WTC11 (cell line): ENCODE measurements around the gene SHROOM2.

ENCODE experiments used
- NR1H2 ChIP-seq: sonication (generic); formaldehyde crosslinking; IDR thresholded peaks from 2 replicates; pipeline ENCODE4 v1.9.0; 2021; ENCODE audit warnings: mild to moderate bottlenecking, moderate library complexity, missing genetic modification reagents
- TF ChIP-seq, protein P1 (sequence below): fragments of 200-600 bp; IDR thresholded peaks from 2 replicates; pipeline ENCODE4 v1.8.0; 2022; ENCODE audit warnings: antibody characterized with exemption
- TF ChIP-seq, protein P2 (sequence below): sonication (generic); formaldehyde crosslinking; IDR thresholded peaks from 2 replicates; pipeline ENCODE4 v1.8.1; 2022; ENCODE audit warnings: mild to moderate bottlenecking, moderate library complexity, missing genetic modification reagents
- TF ChIP-seq, protein P3 (sequence below): sonication (generic); formaldehyde crosslinking; IDR thresholded peaks from 2 replicates; pipeline ENCODE4 v1.8.1; 2023; ENCODE audit warnings: mild to moderate bottlenecking, missing genetic modification reagents
- TF ChIP-seq, protein P4 (sequence below): sonication (generic); formaldehyde crosslinking; IDR thresholded peaks from 2 replicates; pipeline ENCODE4 v1.8.0; 2022; ENCODE audit warnings: mild to moderate bottlenecking, missing genetic modification reagents

DNA sequence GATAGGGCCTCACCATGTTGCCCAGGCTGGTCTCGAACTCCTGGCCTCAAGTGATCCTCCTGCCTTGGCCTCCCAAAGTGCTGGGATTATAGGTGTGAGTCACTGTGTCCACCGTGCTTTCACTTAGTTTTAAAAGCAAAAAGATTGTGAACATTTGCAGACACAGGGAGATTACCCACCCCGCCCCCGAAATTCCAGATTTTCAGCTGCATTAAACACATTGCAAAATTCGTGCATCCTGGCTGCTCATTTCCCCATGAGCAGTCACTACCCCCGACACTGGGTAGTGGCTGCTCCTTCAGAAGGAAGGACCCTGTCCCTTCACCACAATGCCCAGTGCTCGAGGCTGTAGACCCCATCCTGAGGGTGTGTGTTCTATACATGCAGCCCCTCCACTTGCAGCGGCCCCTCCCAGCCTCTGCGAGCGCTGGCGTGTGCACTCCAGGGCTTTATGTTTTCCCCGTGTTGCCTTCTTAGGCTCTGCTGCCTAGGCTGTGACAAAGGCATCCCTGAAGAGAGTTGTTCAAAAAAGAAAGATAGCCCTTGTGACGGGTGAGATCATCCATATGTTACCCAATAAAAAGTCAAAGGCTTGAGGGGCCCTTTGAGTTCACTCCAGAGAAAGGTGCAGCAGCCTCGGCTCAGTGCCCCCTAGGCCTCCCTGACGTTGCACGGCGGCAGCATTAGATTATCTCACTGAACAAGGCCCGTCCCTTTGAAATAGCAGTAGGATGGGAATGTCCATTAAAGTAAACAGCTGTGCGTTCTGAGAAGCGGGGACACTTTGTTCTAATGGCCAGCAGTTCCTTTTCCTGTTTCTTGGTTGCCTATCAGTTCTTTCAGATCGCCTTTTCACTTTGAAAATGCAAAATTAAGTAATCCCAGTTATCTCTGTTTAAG lies 71.6 kb downstream of the SHROOM2 start:
- no peak for TF ChIP-seq NR1H2 (CRISPR knock-in tag)
- TF ChIP-seq, protein P1, sequence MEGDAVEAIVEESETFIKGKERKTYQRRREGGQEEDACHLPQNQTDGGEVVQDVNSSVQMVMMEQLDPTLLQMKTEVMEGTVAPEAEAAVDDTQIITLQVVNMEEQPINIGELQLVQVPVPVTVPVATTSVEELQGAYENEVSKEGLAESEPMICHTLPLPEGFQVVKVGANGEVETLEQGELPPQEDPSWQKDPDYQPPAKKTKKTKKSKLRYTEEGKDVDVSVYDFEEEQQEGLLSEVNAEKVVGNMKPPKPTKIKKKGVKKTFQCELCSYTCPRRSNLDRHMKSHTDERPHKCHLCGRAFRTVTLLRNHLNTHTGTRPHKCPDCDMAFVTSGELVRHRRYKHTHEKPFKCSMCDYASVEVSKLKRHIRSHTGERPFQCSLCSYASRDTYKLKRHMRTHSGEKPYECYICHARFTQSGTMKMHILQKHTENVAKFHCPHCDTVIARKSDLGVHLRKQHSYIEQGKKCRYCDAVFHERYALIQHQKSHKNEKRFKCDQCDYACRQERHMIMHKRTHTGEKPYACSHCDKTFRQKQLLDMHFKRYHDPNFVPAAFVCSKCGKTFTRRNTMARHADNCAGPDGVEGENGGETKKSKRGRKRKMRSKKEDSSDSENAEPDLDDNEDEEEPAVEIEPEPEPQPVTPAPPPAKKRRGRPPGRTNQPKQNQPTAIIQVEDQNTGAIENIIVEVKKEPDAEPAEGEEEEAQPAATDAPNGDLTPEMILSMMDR = no peak
- TF ChIP-seq, protein P2, sequence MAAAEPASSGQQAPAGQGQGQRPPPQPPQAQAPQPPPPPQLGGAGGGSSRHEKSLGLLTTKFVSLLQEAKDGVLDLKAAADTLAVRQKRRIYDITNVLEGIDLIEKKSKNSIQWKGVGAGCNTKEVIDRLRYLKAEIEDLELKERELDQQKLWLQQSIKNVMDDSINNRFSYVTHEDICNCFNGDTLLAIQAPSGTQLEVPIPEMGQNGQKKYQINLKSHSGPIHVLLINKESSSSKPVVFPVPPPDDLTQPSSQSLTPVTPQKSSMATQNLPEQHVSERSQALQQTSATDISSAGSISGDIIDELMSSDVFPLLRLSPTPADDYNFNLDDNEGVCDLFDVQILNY = no peak
- TF ChIP-seq, protein P3, sequence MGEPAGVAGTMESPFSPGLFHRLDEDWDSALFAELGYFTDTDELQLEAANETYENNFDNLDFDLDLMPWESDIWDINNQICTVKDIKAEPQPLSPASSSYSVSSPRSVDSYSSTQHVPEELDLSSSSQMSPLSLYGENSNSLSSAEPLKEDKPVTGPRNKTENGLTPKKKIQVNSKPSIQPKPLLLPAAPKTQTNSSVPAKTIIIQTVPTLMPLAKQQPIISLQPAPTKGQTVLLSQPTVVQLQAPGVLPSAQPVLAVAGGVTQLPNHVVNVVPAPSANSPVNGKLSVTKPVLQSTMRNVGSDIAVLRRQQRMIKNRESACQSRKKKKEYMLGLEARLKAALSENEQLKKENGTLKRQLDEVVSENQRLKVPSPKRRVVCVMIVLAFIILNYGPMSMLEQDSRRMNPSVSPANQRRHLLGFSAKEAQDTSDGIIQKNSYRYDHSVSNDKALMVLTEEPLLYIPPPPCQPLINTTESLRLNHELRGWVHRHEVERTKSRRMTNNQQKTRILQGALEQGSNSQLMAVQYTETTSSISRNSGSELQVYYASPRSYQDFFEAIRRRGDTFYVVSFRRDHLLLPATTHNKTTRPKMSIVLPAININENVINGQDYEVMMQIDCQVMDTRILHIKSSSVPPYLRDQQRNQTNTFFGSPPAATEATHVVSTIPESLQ = no peak
- TF ChIP-seq, protein P4, sequence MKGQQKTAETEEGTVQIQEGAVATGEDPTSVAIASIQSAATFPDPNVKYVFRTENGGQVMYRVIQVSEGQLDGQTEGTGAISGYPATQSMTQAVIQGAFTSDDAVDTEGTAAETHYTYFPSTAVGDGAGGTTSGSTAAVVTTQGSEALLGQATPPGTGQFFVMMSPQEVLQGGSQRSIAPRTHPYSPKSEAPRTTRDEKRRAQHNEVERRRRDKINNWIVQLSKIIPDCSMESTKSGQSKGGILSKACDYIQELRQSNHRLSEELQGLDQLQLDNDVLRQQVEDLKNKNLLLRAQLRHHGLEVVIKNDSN (CRISPR knock-in tag) = no peak
